ENCODE measurements around the gene EPS15.

- TF ChIP-seq CTCF (IDR thresholded peaks at IDR 0.05) (no peak), POLR2A (IDR thresholded peaks at IDR 0.05) (no peak)
These were observed 20.1 kb downstream of the EPS15 start for GRCh38 chr1:51498924-51499323.

All from lower leg skin (tissue), 3 donors.